NB4 (cell line): ENCODE data around the gene TIMP1.

Experiments used
- DNase-seq: peaks from one replicate; pipeline ENCODE4 v3.0.0; 2010; ENCODE audit warnings: low read depth
- H3K4me3 ChIP-seq: one replicate; pipeline ENCODE4 v1.5.1; 2011; ENCODE audit warnings: mild to moderate bottlenecking, low read depth, low read length, moderate library complexity
- CTCF ChIP-seq: IDR thresholded peaks from one replicate; pipeline ENCODE4 v1.5.1; 2012; ENCODE audit warnings: low read depth, low read length
- MYC ChIP-seq: IDR thresholded peaks from 2 replicates; pipeline ENCODE4 v1.6.1; 2011; ENCODE audit warnings: low read depth, low read length
- POLR2A ChIP-seq: IDR thresholded peaks from 2 replicates; pipeline ENCODE4 v1.6.1; 2011; ENCODE audit warnings: mild to moderate bottlenecking; ENCODE audit not compliant: insufficient read length; ENCODE audit errors: extremely low read depth
- TF ChIP-seq, protein P1 (sequence below): IDR thresholded peaks from 2 replicates; pipeline ENCODE4 v1.6.1; 2011; ENCODE audit warnings: low read depth, low read length

Gene TIMP1

DNA sequence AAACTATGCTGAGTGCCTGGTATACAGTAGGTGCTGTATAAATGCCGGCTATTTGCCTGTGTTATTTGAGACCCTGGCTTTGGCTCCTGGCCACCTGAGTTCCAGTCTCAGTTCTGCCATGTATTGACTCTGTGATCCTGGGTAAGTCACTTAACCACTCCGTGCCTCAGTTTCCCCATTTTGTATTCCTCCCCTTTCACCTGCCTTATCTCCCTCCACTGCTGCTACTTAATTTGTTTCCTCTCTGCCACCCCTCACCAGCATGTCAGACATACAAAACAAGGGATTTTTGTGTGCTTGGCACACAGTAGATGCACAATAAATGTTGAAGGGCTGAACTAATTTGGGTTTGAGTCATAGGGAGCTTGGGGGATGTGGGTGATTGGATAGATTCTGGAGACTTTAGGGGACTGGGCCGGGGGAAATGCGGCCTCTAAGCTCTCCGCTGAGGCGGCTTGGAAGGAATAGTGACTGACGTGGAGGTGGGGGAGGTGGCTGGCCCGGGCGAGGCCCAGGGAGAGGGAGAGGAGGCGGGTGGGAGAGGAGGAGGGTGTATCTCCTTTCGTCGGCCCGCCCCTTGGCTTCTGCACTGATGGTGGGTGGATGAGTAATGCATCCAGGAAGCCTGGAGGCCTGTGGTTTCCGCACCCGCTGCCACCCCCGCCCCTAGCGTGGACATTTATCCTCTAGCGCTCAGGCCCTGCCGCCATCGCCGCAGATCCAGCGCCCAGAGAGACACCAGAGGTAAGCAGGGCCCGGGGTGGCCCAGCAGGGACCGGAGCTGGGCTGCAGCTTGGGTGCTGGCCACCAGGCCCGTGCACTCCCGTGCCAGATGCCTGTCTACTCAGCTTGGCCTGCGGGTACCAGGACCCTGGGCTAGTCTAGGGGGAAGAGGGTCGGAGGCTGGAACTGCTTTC, at the start of gene TIMP1:
Gene TIMP1, plus strand, starts transcription at position 706 of the 917 bp plus-strand sequence. CDS start 980 bp downstream, outside the sequence.
- peak within 1 kb of the TSS; percentile 68 for H3K4me3 ChIP-seq
- DNase-seq: peak; percentile 97

GRCh38 chrX:47539860-47540259, 42.4 kb upstream of the TIMP1 start:
- TF ChIP-seq CTCF (no peak), MYC (no peak), POLR2A (no peak)
- TF ChIP-seq, protein P1, sequence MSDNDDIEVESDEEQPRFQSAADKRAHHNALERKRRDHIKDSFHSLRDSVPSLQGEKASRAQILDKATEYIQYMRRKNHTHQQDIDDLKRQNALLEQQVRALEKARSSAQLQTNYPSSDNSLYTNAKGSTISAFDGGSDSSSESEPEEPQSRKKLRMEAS: no peak
- DNase-seq: no peak
- H3K4me3 ChIP-seq: no peak overlapping the region

More for the DNA sequence above, at the start of gene TIMP1:
- TF ChIP-seq CTCF (no peak), POLR2A (peak; percentile 48), MYC (peak; percentile 21; the same call in 1 of the 2 replicates)
- TF ChIP-seq, protein P1: no peak

- TF ChIP-seq CTCF: peak; percentile 44
- peak; percentile 20 for TF ChIP-seq POLR2A
- no peak for TF ChIP-seq MYC
- TF ChIP-seq, protein P1: no peak
- no peak overlapping the region for H3K4me3 ChIP-seq
- DNase-seq: peak; percentile 87
These were observed 41.3 kb upstream of the TIMP1 start for GRCh38 chrX:47540754-47541538.

DNA sequence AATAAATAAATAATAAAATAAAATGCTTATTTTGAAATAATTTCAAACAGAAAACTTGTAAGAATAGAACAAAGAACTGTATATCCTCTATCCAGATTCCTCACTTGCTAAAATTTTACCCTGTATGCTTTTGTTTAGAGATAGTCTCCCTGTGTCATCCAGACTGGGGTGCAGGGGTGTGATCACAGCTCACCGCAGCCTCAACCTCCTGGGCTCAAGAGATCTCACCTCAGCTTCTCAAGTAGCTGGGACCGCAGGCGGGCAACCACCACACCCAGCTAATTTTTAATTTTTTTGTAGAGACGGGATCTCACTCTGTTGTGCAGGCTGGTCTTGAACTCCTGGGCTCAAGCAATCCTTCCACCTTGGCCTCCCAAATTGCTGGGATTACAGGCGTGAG, 38.7 kb upstream of the TIMP1 start:
- DNase-seq: no peak
- H3K4me3 ChIP-seq: no peak overlapping the region
- TF ChIP-seq, protein P1: no peak
- TF ChIP-seq POLR2A (no peak), CTCF (no peak), MYC (no peak)

GRCh38 chrX:47556045-47556623, 26.1 kb upstream of the TIMP1 start:
- no peak overlapping the region for H3K4me3 ChIP-seq

More at GRCh38 chrX:47556045-47556623, 26.1 kb upstream of the TIMP1 start:
- TF ChIP-seq POLR2A (no peak), CTCF (no peak), MYC (no peak)
- TF ChIP-seq, protein P1: no peak
- DNase-seq: peak; percentile 45
